Peyer's patch (tissue), 4 donors: ENCODE results near the gene ISOC2.

Experiments
- CTCF ChIP-seq, 6 experiments: fragments of 450-650 bp in 4 of 6; fragments of 200-600 bp in 2 of 6; sonication (generic) in 1 of 6; IDR thresholded peaks; one replicate each; pipeline ENCODE4 v1.5.1; 2017 to 2019; ENCODE audit warnings: antibody characterized with exemption in 6 of 6, mild to moderate bottlenecking in 3 of 6, moderate library complexity in 1 of 6
- POLR2A ChIP-seq, 2 donors: fragments of 450-650 bp; IDR thresholded peaks; one replicate each; pipeline ENCODE4 v1.5.1; 2017; ENCODE audit warnings: antibody characterized with exemption in 2 of 2, mild to moderate bottlenecking in 2 of 2, moderate library complexity in 2 of 2

- no peak for TF ChIP-seq POLR2A (IDR thresholded peaks at IDR 0.05)
- TF ChIP-seq CTCF (IDR thresholded peaks at IDR 0.05) = no peak
Observed at GRCh38 chr19:55504252-55504603, 42.8 kb upstream of the ISOC2 start.
